A549 (cell line): ENCODE data around the gene PODN. TPM values are rescaled to one million over a fixed set of nuclear protein-coding genes. Genes with fewer than 3 reads are reported as not detected.

Experiments
- ATAC-seq, 2 experiments: fragments of 200-7000 bp in 1 of 2; fragments of >200 bp in 1 of 2; cut with Nextera tagmentation in 1 of 2; cut with Tn5 transposase in 1 of 2; 3 replicates each; pipeline versions ENCODE4 v1.8.0 to v1.9.1; 2018 to 2020; ENCODE audit warnings: mild to moderate bottlenecking in 1 of 2, moderate library complexity in 1 of 2
- CTCF ChIA-PET: fragments of 300-600 bp; sonication (Branson Sonifier 250); formaldehyde crosslinking; extraction: SDS; loops from one replicate; lab custom pipeline; 2021; ENCODE audit warnings: antibody characterized with exemption, inconsistent platforms; lab: Yijun Ruan, JAX
- POLR2A ChIA-PET: fragments of 350-600 bp; formaldehyde crosslinking; extraction: SDS; loops from one replicate; lab custom pipeline; 2021; ENCODE audit warnings: antibody characterized with exemption, inconsistent platforms; lab: Yijun Ruan, JAX
- DNase-seq, 2 experiments: peaks; one replicate each; pipeline versions ENCODE4 v3.0.0 to v3.0.0-alpha.2; 2011 to 2016; ENCODE audit warnings: low read depth in 1 of 2, low spot score in 1 of 2
- FAIRE-seq: peaks from 2 replicates; lab custom pipeline; 2011; peaks lifted over from hg19 to GRCh38; lab: Jason Lieb, UNC
- H3K27ac ChIP-seq, 2 experiments: fragments of >200 bp; sonication (Bioruptor Twin); formaldehyde crosslinking; 3 replicates each; pipeline ENCODE4 v1.5.1; 2016 to 2017
- H3K4me1 ChIP-seq: fragments of >200 bp; sonication (Bioruptor Twin); formaldehyde crosslinking; 3 replicates; pipeline ENCODE4 v1.6.1; 2016
- H3K4me2 ChIP-seq: fragments of >200 bp; sonication (Bioruptor Twin); formaldehyde crosslinking; 3 replicates; pipeline ENCODE4 v1.6.1; 2016
- H3K4me3 ChIP-seq: fragments of >200 bp; sonication (Bioruptor Twin); formaldehyde crosslinking; 3 replicates; pipeline ENCODE4 v1.5.1; 2016
- H3K9me3 ChIP-seq: fragments of >200 bp; sonication (Bioruptor Twin); formaldehyde crosslinking; 3 replicates; pipeline ENCODE4 v1.6.1; 2016
- BCL3 ChIP-seq: fragments of >200 bp; sonication (Bioruptor Twin); formaldehyde crosslinking; IDR thresholded peaks from 3 replicates; pipeline ENCODE4 v1.6.1; 2016
- BHLHE40 ChIP-seq: IDR thresholded peaks from 2 replicates; pipeline ENCODE4 v1.6.1; 2012; ENCODE audit warnings: low read depth, low read length, inconsistent platforms
- CBX2 ChIP-seq: fragments of 200-600 bp; sonication (generic); IDR thresholded peaks from 2 replicates; pipeline ENCODE4 v1.6.1; 2016; ENCODE audit warnings: low read depth, mild to moderate bottlenecking, borderline replicate concordance
- EHMT2 ChIP-seq: fragments of 200-600 bp; sonication (generic); IDR thresholded peaks from 2 replicates; pipeline ENCODE4 v1.6.1; 2016; ENCODE audit warnings: antibody characterized with exemption, low read depth, mild to moderate bottlenecking, moderate library complexity
- EP300 ChIP-seq, 2 experiments: fragments of >200 bp; sonication (Bioruptor Twin); formaldehyde crosslinking; IDR thresholded peaks; 2 replicates in 1 of 2; 3 replicates in 1 of 2; pipeline ENCODE4 v1.6.1; 2016 to 2017
- FOSL2 ChIP-seq, 2 experiments: fragments of 450-650 bp in 1 of 2; fragments of >200 bp in 1 of 2; sonication (Bioruptor Twin) in 1 of 2; formaldehyde crosslinking; IDR thresholded peaks; 2 replicates each; pipeline versions ENCODE4 v1.5.0 to v1.6.1; 2016 to 2020; ENCODE audit warnings: mild to moderate bottlenecking in 1 of 2, moderate library complexity in 1 of 2
- FOXS1 ChIP-seq: fragments of 250-450 bp; sonication (Bioruptor Pico); IDR thresholded peaks from 2 replicates; pipeline ENCODE4 v1.5.0; 2020; ENCODE audit warnings: mild to moderate bottlenecking, moderate library complexity
- HES2 ChIP-seq: fragments of >200 bp; sonication (Bioruptor Twin); formaldehyde crosslinking; IDR thresholded peaks from 2 replicates; pipeline ENCODE4 v1.6.1; 2016
- HOXB13 ChIP-seq: fragments of 250-450 bp; sonication (Bioruptor Pico); IDR thresholded peaks from 2 replicates; pipeline ENCODE4 v1.5.0; 2020; ENCODE audit warnings: low read depth, mild to moderate bottlenecking, moderate library complexity
- HOXB5 ChIP-seq: fragments of 250-450 bp; sonication (Bioruptor Pico); IDR thresholded peaks from 2 replicates; pipeline ENCODE4 v1.5.0; 2020; ENCODE audit warnings: mild to moderate bottlenecking, moderate library complexity
- MAX ChIP-seq: IDR thresholded peaks from 2 replicates; pipeline ENCODE4 v1.6.1; 2012
- NR3C1 ChIP-seq: fragments of >200 bp; sonication (Bioruptor Twin); formaldehyde crosslinking; IDR thresholded peaks from 3 replicates; pipeline ENCODE4 v1.6.1; 2017
- POLR2A ChIP-seq: IDR thresholded peaks from 2 replicates; pipeline ENCODE4 v1.6.1; 2012; ENCODE audit warnings: mild to moderate bottlenecking, low read length
- POLR2AphosphoS2 ChIP-seq: conservative IDR thresholded peaks from 2 replicates; pipeline ENCODE4 v1.6.1; 2012; ENCODE audit warnings: low read length, improper control_type of control experiment, inconsistent platforms
- RARB ChIP-seq: fragments of 250-450 bp; sonication (Bioruptor Pico); IDR thresholded peaks from 2 replicates; pipeline ENCODE4 v1.8.0; 2021; ENCODE audit warnings: mild to moderate bottlenecking, moderate library complexity
- RCOR1 ChIP-seq: fragments of 150-350 bp; IDR thresholded peaks from 2 replicates; pipeline ENCODE4 v1.6.1; 2014; ENCODE audit warnings: antibody characterized with exemption, low read length, low read depth
- RFX5 ChIP-seq: fragments of 450-650 bp; IDR thresholded peaks from 2 replicates; pipeline ENCODE4 v1.7.1; 2014; ENCODE audit warnings: antibody characterized with exemption, mild to moderate bottlenecking, moderate library complexity
- WGBS: methylation state at CpG from one replicate; pipeline ENCODE4 v1.1.6; 2017; ENCODE audit errors: missing lambda C conversion rate; 5-methylcytosine and 5-hydroxymethylcytosine counted together
- polyA plus RNA-seq, 4 experiments: library from polyadenylated mRNA; depleted of rRNA in 3 of 4; stranded (reverse); fragments of >200 nt; fragmentation: RNase III in 1 of 4; extraction: RNeasy Plus Mini Kit Qiagen cat#74134 plus additional on column Dnase treatment in 1 of 4; gene quantifications; 2 replicates in 3 of 4; 3 replicates in 1 of 4; pipeline ENCODE4 v1.2.3, GENCODE V29; 2011 to 2017
- TF ChIP-seq, protein P1 (sequence below): fragments of 150-350 bp; IDR thresholded peaks from 2 replicates; pipeline ENCODE4 v1.6.1; 2014; ENCODE audit warnings: low read depth, mild to moderate bottlenecking, low read length

Gene PODN
- polyA plus RNA-seq, 2 of the 4 experiments (the other 2 are of a cell fraction): 0.05 TPM; not detected in 1

- TF ChIP-seq BCL3 (no peak), RARB (CRISPR knock-in tag) (no peak), POLR2A (no peak)
- TF ChIP-seq, all 56 proteins: peak for 0
Observed at GRCh38 chr1:53087332-53088285, 25.6 kb downstream of the PODN start (continued).

GRCh38 chr1:53088616-53089300 is 26.7 kb downstream of the PODN start:
- no peak for ATAC-seq
- H3K4me1 ChIP-seq: peaks cover 24% of the 10 kb centered on the region
- no peaks in the 10 kb centered on the region for H3K9me3 ChIP-seq
- DNase-seq: no peak
- peak overlapping the region; percentile 60 to 71; a peak in 4 of 6 replicates for H3K27ac ChIP-seq
- no peak overlapping the region for H3K4me3 ChIP-seq
- POLR2A ChIA-PET: no interaction called here
- CTCF ChIA-PET: interaction anchor here (1.1 to 1.5 kb wide), 2 partner anchors 10 to 97 kb away, joined by 4 to 5 read pairs; no protein-coding TSS in a partner anchor
- peak overlapping the region; percentile 63 for H3K4me2 ChIP-seq
- no peak for FAIRE-seq
- no peak for TF ChIP-seq NR3C1
- TF ChIP-seq HES2: no peak
- no peak for TF ChIP-seq BHLHE40
- no peak for TF ChIP-seq MAX
- TF ChIP-seq BCL3: no peak
- no peak for TF ChIP-seq EP300 (IDR thresholded peaks at IDR 0.05)
- no peak for TF ChIP-seq RCOR1
- no peak for TF ChIP-seq CBX2
- no peak for TF ChIP-seq FOXS1 (CRISPR knock-in tag)
- no peak for TF ChIP-seq HOXB5 (CRISPR knock-in tag)
- TF ChIP-seq, protein P1, sequence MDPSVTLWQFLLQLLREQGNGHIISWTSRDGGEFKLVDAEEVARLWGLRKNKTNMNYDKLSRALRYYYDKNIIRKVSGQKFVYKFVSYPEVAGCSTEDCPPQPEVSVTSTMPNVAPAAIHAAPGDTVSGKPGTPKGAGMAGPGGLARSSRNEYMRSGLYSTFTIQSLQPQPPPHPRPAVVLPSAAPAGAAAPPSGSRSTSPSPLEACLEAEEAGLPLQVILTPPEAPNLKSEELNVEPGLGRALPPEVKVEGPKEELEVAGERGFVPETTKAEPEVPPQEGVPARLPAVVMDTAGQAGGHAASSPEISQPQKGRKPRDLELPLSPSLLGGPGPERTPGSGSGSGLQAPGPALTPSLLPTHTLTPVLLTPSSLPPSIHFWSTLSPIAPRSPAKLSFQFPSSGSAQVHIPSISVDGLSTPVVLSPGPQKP: no peak
- 91% methylated on average over 15 of the region's 19 CpGs for WGBS

- ChIA-PET POLR2A (no interaction called here), CTCF (interaction anchor here (1.5 kb wide), 1 partner anchor 96 kb away, joined by 4 read pairs; no protein-coding TSS in a partner anchor)
- H3K4me1 ChIP-seq: peaks cover 21% of the 10 kb centered on the region
- DNase-seq: peak in 1 of 2 experiments; percentile 33
- H3K4me3 ChIP-seq: no peak overlapping the region
- peak overlapping the region; percentile 63 for H3K4me2 ChIP-seq
- peak in 1 of 2 experiments; percentile 55; a peak in 3 of 6 replicates for ATAC-seq
- peak overlapping the region; percentile 60 to 71 for H3K27ac ChIP-seq
- H3K9me3 ChIP-seq: no peaks in the 10 kb centered on the region
- FAIRE-seq: no peak
- WGBS: 48% methylated on average over 6 of the region's 11 CpGs
- no peak for TF ChIP-seq HOXB13 (CRISPR knock-in tag)
- no peak for TF ChIP-seq EHMT2
- no peak for TF ChIP-seq RFX5
- TF ChIP-seq, protein P1: no peak
- TF ChIP-seq POLR2AphosphoS2: no peak
- no peak for TF ChIP-seq RCOR1
- no peak for TF ChIP-seq FOSL2 (IDR thresholded peaks at IDR 0.05)
- TF ChIP-seq FOSL2 (CRISPR knock-in tag; IDR thresholded peaks at IDR 0.05): peak; percentile 31; the same call in 1 of the 2 replicates
- TF ChIP-seq, all 56 proteins: peak for 1
Observed at GRCh38 chr1:53089478-53090226, 27.6 kb downstream of the PODN start.
